HUES48 (cell line): ENCODE data around the gene TBC1D22B.

Experiments
- H3K27ac ChIP-seq: one replicate; pipeline ENCODE4 v1.7.0; 2013; ENCODE audit warnings: low read depth, low read length, inconsistent platforms
- H3K27me3 ChIP-seq: 2 replicates; pipeline ENCODE4 v1.6.1; 2013; ENCODE audit warnings: mild to moderate bottlenecking, low read length; ENCODE audit not compliant: control insufficient read depth, insufficient read depth
- H3K36me3 ChIP-seq: 2 replicates; pipeline ENCODE4 v1.6.1; 2013; ENCODE audit warnings: low read length; ENCODE audit not compliant: control insufficient read depth, insufficient read depth
- H3K4me1 ChIP-seq: 2 replicates; pipeline ENCODE4 v1.6.1; 2013; ENCODE audit warnings: mild to moderate bottlenecking, low read length; ENCODE audit not compliant: control insufficient read depth, insufficient read depth
- H3K4me3 ChIP-seq: 2 replicates; pipeline ENCODE4 v1.5.1; 2013; ENCODE audit warnings: mild to moderate bottlenecking, low read depth, low read length
- H3K9ac ChIP-seq: 2 replicates; pipeline ENCODE4 v1.6.1; 2013; ENCODE audit warnings: mild to moderate bottlenecking, low read depth, low read length, moderate library complexity
- H3K9me3 ChIP-seq: 2 replicates; pipeline ENCODE4 v1.6.1; 2013; ENCODE audit warnings: low read length; ENCODE audit not compliant: control insufficient read depth, insufficient read depth

Gene TBC1D22B, protein sequence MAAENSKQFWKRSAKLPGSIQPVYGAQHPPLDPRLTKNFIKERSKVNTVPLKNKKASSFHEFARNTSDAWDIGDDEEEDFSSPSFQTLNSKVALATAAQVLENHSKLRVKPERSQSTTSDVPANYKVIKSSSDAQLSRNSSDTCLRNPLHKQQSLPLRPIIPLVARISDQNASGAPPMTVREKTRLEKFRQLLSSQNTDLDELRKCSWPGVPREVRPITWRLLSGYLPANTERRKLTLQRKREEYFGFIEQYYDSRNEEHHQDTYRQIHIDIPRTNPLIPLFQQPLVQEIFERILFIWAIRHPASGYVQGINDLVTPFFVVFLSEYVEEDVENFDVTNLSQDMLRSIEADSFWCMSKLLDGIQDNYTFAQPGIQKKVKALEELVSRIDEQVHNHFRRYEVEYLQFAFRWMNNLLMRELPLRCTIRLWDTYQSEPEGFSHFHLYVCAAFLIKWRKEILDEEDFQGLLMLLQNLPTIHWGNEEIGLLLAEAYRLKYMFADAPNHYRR

DNA sequence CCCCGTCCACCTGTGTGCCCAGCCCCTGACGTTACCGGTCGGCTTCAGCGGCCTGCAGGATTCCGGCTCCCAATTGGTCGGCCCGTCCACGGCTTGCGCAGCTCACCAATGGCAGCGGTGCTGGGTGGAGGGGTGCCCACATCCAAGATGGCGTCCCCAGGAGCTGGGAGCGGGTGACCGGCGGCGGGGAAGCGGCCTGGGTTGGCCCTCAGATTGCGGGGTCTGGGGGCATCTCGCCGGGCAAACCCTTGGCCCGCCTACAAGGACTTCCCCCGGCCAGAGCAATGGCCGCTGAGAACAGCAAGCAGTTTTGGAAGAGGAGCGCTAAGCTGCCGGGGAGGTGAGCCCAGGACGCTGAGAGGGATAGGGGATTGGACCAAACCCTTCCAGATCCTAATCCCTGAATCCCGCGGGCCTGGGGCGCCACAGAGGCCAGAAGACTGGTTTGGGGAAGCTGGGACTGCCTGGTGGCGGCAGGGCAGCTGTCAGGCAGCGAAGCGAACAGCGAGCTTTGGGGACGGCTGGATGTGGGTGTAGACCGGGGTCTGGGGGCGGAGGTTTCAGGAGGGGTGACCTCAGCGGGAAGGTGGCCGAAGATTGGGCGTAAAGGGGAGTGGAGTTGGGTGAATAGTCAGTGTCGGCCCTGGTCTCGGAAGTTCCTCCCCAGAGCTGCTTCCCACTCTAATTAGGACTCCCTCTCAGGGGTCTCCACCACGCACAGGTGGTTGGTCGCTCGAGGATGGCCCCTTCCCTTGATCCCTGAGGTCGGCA lies at the start of gene TBC1D22B, which contains the start of gene TMEM217:
Gene TBC1D22B (plus strand): TSS at position 139 of the 771 bp plus-strand sequence. CDS start 146 bp downstream, at position 285.
Gene TMEM217 (minus strand): TSS at position 511 of the 771 bp plus-strand sequence. CDS start 39,114 bp downstream, outside the sequence.
- Histone ChIP-seq H3K4me1 (peaks cover 11% of the 10 kb centered on the region), H3K27me3 (peaks cover 2% of the 10 kb centered on the region; the same call in 1 of the 2 replicates), H3K36me3 (no peaks in the 10 kb centered on the region), H3K27ac (peak within 1 kb of the TSS; percentile 98), H3K9me3 (no peaks in the 10 kb centered on the region), H3K4me3 (peak within 1 kb of the TSS; percentile 91), H3K9ac (peak within 1 kb of the TSS; percentile 87)

DNA sequence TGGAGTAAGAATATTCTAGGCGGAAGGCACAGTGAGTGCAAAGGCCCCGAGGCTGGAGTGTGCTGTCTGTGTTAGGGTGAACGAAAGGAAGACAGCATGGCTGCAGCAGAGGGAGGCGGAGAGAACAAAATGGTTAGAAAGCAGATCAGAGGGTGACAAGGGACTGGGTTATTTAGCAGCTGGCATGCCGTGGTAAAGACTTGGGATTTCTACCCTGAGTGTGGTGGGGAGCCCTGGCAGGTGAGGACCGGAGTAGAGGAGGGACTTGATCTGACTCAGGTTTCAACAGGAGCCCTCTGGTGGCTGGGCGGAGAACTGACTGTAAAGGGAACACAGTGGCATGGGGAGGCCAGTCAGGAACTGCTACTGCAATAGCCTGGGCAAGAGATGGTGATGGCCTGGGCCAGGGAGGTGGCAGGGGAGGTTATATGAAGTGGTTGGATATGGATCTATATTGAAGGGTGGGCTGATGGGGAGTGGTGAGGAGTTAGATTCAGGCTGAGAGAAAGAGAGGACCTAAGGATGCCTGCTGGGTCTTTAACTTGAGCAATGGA lies 49.6 kb upstream of the TBC1D22B start:
- H3K36me3 ChIP-seq, result no peaks in the 10 kb centered on the region
- no peaks in the 10 kb centered on the region for H3K27me3 ChIP-seq
- H3K4me1 ChIP-seq, result no peaks in the 10 kb centered on the region
- H3K4me3 ChIP-seq, result no peak overlapping the region
- no peak overlapping the region for H3K27ac ChIP-seq
- no peaks in the 10 kb centered on the region for H3K9me3 ChIP-seq
- H3K9ac ChIP-seq, result no peak overlapping the region

DNA sequence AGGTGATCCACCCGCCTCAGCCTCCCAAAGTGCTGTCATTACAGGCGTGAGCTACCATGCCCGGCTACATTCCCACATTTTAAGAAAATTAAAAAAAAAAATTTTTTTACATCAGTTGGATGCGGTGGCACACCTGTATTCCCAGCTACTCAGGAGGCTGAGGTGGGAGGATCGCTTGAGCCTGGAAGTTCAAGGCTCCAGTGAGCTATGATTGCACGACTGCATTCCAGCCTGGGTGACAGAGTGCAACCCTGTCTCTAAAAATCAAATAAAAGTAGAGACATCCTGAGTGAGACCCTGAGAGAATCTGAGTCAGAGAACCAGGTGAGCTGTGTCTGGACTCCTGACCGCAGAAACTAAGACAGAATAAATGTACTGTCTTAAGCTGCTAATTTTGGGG lies 48.8 kb upstream of the TBC1D22B start:
- no peaks in the 10 kb centered on the region for H3K9me3 ChIP-seq
- H3K27ac ChIP-seq, result no peak overlapping the region
- H3K4me3 ChIP-seq, result no peak overlapping the region
- H3K36me3 ChIP-seq, result no peaks in the 10 kb centered on the region
- H3K4me1 ChIP-seq, result no peaks in the 10 kb centered on the region
- H3K9ac ChIP-seq, result no peak overlapping the region
- no peaks in the 10 kb centered on the region for H3K27me3 ChIP-seq

DNA sequence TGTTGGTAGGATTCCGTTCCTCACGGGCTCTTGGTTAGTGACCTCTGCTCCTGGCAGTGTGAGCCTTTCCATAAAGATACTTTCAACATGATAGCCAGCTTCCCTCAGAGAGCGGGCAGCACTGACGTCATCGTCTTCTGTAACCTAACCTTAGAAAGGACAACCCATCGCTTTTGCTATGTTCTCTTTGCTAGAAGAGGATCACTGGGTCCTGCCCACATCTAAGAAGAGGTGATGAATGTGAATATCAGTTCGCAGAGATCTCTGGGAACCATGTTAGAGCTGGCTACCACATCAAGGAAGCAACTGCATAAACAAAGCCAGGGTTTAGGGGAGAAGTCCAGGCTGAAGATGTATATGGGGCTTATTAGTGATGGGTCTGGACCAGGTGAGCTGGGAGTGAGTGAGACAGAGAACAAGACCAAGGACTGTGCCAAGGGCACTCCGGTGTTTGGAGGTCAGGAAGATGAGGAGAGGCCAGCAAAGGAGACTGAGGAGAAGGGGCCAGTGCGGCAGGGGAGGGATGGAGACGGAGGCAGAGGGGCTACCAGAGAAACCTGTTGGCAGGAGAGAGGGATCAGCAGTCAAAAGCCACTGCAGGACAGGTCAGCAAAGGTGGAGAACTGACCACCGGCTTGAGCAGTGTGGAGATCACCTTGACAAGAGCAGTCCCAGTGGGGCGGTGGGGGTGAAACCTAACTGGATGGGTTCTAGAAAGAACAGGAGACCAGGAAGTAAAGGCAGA lies 47.9 kb upstream of the TBC1D22B start:
- Histone ChIP-seq H3K4me1 (no peaks in the 10 kb centered on the region), H3K4me3 (no peak overlapping the region), H3K9ac (no peak overlapping the region), H3K27me3 (no peaks in the 10 kb centered on the region), H3K9me3 (no peaks in the 10 kb centered on the region), H3K36me3 (no peaks in the 10 kb centered on the region), H3K27ac (no peak overlapping the region)

DNA sequence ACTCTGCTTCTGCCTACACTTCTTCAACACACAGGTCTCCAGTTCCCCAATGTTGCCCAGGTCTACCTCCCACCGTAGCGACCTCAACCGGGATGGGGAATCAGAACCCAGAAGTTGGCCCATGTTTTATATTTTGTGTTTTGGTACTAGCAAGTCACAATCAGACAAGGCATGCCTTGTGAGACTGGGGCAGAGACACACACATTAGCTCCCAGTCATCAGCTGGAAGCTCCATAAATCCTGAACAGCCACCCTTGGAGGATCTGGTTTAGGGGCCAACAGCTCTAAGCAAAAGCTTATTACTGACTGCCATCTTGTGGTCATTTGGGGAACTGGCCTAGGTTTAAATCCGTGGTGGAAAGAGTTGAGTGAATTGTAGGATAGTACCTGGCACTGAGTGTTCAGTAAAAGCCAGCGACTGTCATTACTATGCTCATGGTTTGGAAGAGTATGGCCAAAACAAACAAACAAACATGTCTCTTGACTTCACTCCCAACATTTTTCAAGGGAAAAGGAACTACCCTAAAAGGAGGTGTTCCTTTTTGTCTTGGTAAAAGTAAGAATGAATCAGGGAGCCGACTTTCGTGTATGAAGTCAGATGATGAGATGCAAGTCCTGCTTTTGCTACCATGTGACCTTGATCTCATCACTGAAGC lies 47.1 kb upstream of the TBC1D22B start:
- no peaks in the 10 kb centered on the region for H3K27me3 ChIP-seq
- H3K4me3 ChIP-seq, result no peak overlapping the region
- H3K4me1 ChIP-seq, result no peaks in the 10 kb centered on the region
- H3K9me3 ChIP-seq, result no peaks in the 10 kb centered on the region
- no peaks in the 10 kb centered on the region for H3K36me3 ChIP-seq
- H3K27ac ChIP-seq, result no peak overlapping the region
- no peak overlapping the region for H3K9ac ChIP-seq

DNA sequence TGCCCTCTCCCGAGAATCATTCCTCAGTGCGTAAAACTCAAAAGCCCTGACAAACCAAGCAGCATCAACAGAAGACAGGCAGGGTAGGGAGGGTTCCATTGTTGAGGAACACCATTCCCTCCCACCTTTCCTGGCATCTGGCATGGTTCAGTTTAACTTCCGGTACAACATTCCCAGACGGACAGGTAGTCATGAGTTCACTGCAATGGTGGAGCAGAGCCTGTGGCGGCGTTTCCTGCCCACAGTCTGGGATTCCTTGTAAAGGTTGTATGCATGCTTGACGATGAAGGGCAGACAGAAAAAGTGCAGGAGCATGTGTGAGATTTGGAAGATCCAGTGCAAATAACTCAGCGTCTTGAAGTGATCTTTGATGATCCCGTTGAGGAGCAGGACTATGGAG lies 45.3 kb upstream of the TBC1D22B start:
- Histone ChIP-seq H3K27ac (no peak overlapping the region), H3K9me3 (no peaks in the 10 kb centered on the region)

DNA sequence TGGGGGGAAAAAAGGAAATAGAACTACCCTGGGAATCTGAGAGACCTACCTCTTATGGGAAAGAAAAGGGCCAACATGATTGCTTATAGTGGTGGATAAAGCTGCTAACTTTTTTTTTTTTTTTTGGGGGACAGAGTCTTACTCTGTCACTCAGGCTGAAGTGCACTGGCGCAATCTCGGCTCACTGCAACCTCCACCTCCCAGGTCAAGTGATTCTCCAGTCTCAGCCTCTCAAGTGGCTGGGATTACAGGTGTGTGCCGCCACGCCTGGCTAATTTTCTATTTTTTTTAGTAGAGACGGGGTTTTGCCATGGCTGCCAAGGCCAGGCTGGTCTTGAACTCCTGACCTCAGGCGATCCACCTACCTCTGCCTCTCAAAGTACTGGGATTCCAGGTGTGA lies 39.5 kb upstream of the TBC1D22B start:
- Histone ChIP-seq H3K4me3 (no peak overlapping the region), H3K27ac (no peak overlapping the region), H3K36me3 (no peaks in the 10 kb centered on the region), H3K9me3 (no peaks in the 10 kb centered on the region), H3K4me1 (peaks cover 9% of the 10 kb centered on the region), H3K9ac (no peak overlapping the region), H3K27me3 (no peaks in the 10 kb centered on the region)

More for the DNA sequence above, 45.3 kb upstream of the TBC1D22B start:
- no peaks in the 10 kb centered on the region for H3K4me1 ChIP-seq
- no peak overlapping the region for H3K9ac ChIP-seq
- H3K36me3 ChIP-seq, result no peaks in the 10 kb centered on the region
- H3K27me3 ChIP-seq, result no peaks in the 10 kb centered on the region
- H3K4me3 ChIP-seq, result no peak overlapping the region

DNA sequence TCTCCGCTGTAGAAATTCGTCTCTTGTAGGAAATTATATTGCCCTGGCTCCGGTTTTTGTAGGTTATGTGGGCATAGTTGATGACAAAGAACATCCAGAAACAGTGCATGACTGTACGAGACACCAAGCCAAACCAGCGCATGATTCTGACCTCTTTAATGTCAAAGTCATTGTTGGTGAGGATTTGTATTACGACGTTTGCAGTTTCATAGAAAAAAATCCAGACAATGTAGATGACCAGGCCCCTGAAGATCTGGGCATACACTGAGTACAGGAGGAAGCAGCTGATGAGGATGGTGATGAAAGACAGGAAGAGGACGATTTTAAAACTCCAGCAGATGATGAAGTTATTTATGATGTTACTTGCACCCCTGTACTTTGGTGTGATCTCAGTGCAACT lies 39.1 kb upstream of the TBC1D22B start:
- no peaks in the 10 kb centered on the region for H3K27me3 ChIP-seq
- H3K4me3 ChIP-seq, result no peak overlapping the region
- H3K27ac ChIP-seq, result no peak overlapping the region
- no peaks in the 10 kb centered on the region for H3K36me3 ChIP-seq
- no peaks in the 10 kb centered on the region for H3K9me3 ChIP-seq
- peaks cover 10% of the 10 kb centered on the region for H3K4me1 ChIP-seq
- no peak overlapping the region for H3K9ac ChIP-seq

DNA sequence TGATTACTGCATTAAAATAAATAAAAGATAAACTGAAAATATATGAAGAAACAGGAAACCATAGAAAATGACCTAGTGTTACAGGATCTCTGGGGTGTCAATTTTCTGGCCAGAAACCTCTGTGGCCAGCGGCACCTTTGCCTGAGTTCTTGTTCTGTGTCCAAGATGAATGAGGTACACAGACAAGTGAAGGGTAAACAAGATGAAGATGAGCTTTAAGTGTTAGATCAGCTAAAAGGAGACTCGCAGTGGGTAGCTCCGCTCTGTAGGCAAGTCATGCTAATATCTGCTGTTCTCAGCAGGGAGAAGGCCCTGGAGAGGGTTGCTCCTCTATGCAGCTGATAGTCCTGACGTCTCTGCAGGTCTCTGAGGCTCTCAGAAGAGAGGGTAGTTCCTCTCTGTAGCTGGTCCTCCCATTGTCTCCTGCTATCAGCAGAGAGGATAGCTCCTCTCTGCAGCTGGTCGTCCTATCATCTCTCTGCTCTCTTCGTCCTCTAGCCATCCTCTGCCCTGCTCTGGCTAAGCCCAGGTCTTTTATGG lies 35.9 kb upstream of the TBC1D22B start:
- H3K27me3 ChIP-seq, result no peaks in the 10 kb centered on the region
- no peaks in the 10 kb centered on the region for H3K9me3 ChIP-seq
- peak overlapping the region; percentile 68 for H3K27ac ChIP-seq
- H3K4me3 ChIP-seq, result peak overlapping the region; percentile 71
- H3K9ac ChIP-seq, result peak overlapping the region; percentile 40; the same call in 1 of the 2 replicates
- no peaks in the 10 kb centered on the region for H3K36me3 ChIP-seq
- H3K4me1 ChIP-seq, result peaks cover 10% of the 10 kb centered on the region
